ENCODE data around the gene BMPER. TPM values are rescaled to one million over a fixed set of nuclear protein-coding genes. Genes with fewer than 3 reads are reported as not detected.

BMPER gene
- total RNA-seq, 1 donor from 2014 or later: 0.59 TPM

GRCh38 chr7:34181271-34181958 is 276.1 kb downstream of the BMPER start:
- no peak for DNase-seq
- ATAC-seq: no peak
- intact Hi-C loops (cut with micrococcal nuclease): no loop called here

GRCh38 chr7:34184466-34184865 is 279.1 kb downstream of the BMPER start:
- DNase-seq: no peak
- intact Hi-C loops (cut with micrococcal nuclease): no loop called here
- ATAC-seq: no peak

- ATAC-seq: no peak
- intact Hi-C loops (cut with micrococcal nuclease): no loop called here
- DNase-seq: no peak
Observed at GRCh38 chr7:34187798-34188307, 282.5 kb downstream of the BMPER start.

GRCh38 chr7:34189031-34189430 is 283.7 kb downstream of the BMPER start:
- DNase-seq: no peak
- intact Hi-C loops (cut with micrococcal nuclease): no loop called here
- no peak for ATAC-seq

GRCh38 chr7:34190299-34190698 is 285.0 kb downstream of the BMPER start:
- peak; percentile 73 for DNase-seq
- intact Hi-C loops (cut with micrococcal nuclease): no loop called here
- peak; percentile 98 for ATAC-seq

- ATAC-seq (no peak), DNase-seq (no peak)
- intact Hi-C loops (cut with micrococcal nuclease): no loop called here
Observed at GRCh38 chr7:34191162-34191561, 285.8 kb downstream of the BMPER start.

- intact Hi-C loops (cut with micrococcal nuclease): no loop called here
- no peak for ATAC-seq
- DNase-seq: no peak
Observed at GRCh38 chr7:34191771-34192479, 286.6 kb downstream of the BMPER start.

- intact Hi-C loops (cut with micrococcal nuclease): no loop called here
- ATAC-seq (no peak), DNase-seq (no peak)
Observed at GRCh38 chr7:34192906-34193305, 287.6 kb downstream of the BMPER start.

GRCh38 chr7:34198231-34198641 is 292.9 kb downstream of the BMPER start:
- no peak for DNase-seq
- intact Hi-C loops (cut with micrococcal nuclease): no loop called here
- ATAC-seq: no peak

All from left ventricle myocardium superior (tissue), 1 donor.